Activated naive CD4-positive, alpha-beta T cell treated with anti-CD3 and anti-CD28 coated beads, Interleukin-2, amount 10 ng/mL, durations not matched to agents 7 days and 5 days (primary cell): ENCODE measurements around the gene TMEM243.
"Not testable (repeated sequence)": the region's sequence is repeated elsewhere in the genome, so short reads cannot be mapped to it uniquely, and the experiment has no call there.

Experiments used
- CTCF ChIA-PET: fragments of 350-600 bp; sonication (Branson Sonifier 250); formaldehyde crosslinking; loops from one replicate; lab custom pipeline; 2021; ENCODE audit warnings: antibody characterized with exemption; lab: Charles Lee
- DNase-seq: peaks from one replicate; pipeline ENCODE4 v3.0.0-alpha.2; 2020
- H3K27ac Mint-ChIP-seq: one replicate; pipeline ENCODE4 v1.8.0; 2021; ENCODE audit warnings: mild to moderate bottlenecking, moderate library complexity, mixed read lengths
- H3K27me3 Mint-ChIP-seq: one replicate; pipeline ENCODE4 v1.8.0; 2021; ENCODE audit warnings: mild to moderate bottlenecking, mixed read lengths
- H3K36me3 Mint-ChIP-seq: one replicate; pipeline ENCODE4 v1.8.0; 2021; ENCODE audit warnings: mixed read lengths
- H3K4me1 Mint-ChIP-seq: one replicate; pipeline ENCODE4 v1.8.0; 2021; ENCODE audit warnings: mixed read lengths
- H3K4me3 Mint-ChIP-seq: one replicate; pipeline ENCODE4 v1.8.0; 2021; ENCODE audit warnings: mild to moderate bottlenecking, moderate library complexity, mixed read lengths
- H3K9me3 Mint-ChIP-seq: one replicate; pipeline ENCODE4 v1.8.0; 2021; ENCODE audit warnings: mixed read lengths

The TMEM243 gene

GRCh38 chr7:87219545-87220025, at the start of gene TMEM243:
Gene TMEM243 (minus strand): TSS chr7:87219732. CDS start chr7:87219503, 229 bp downstream.
- Mint-ChIP-seq H3K4me3 (peak within 1 kb of the TSS; percentile 99), H3K27ac (peak within 1 kb of the TSS; percentile 98), H3K27me3 (peaks cover 8% of the 10 kb centered on the region), H3K36me3 (peaks cover 25% of the 10 kb centered on the region), H3K4me1 (peaks cover 47% of the 10 kb centered on the region), H3K9me3 (no peaks in the 10 kb centered on the region)
- CTCF ChIA-PET: interaction anchor here (0.9 to 1.2 kb wide), 5 partner anchors 9 to 67 kb away, joined by 3 to 4 read pairs (median 3); partner anchors contain the start of gene DMTF1
- peak; percentile 92 for DNase-seq

GRCh38 chr7:87267239-87267900, 47.8 kb upstream of the TMEM243 start:
- no peaks in the 10 kb centered on the region for H3K9me3 Mint-ChIP-seq
- no peaks in the 10 kb centered on the region for H3K36me3 Mint-ChIP-seq
- no peak overlapping the region for H3K4me3 Mint-ChIP-seq
- no peaks in the 10 kb centered on the region for H3K27me3 Mint-ChIP-seq
- no peak for DNase-seq
- no peak overlapping the region for H3K27ac Mint-ChIP-seq
- CTCF ChIA-PET: no interaction called here
- no peaks in the 10 kb centered on the region for H3K4me1 Mint-ChIP-seq

- Mint-ChIP-seq H3K4me1 (no peaks in the 10 kb centered on the region), H3K36me3 (no peaks in the 10 kb centered on the region), H3K9me3 (no peaks in the 10 kb centered on the region), H3K4me3 (no peak overlapping the region), H3K27me3 (no peaks in the 10 kb centered on the region), H3K27ac (no peak overlapping the region)
- no peak for DNase-seq
- CTCF ChIA-PET: interaction anchor here (0.6 kb wide), 1 partner anchor 221 kb away, joined by 3 read pairs; no protein-coding TSS in a partner anchor
Measured at GRCh38 chr7:87263537-87263936, 44.0 kb upstream of the TMEM243 start.

- peaks cover 1% of the 10 kb centered on the region for H3K9me3 Mint-ChIP-seq
- H3K36me3 Mint-ChIP-seq: no peaks in the 10 kb centered on the region
- CTCF ChIA-PET: no interaction called here
- no peak for DNase-seq
- H3K27me3 Mint-ChIP-seq: peaks cover 12% of the 10 kb centered on the region
- no peaks in the 10 kb centered on the region for H3K4me1 Mint-ChIP-seq
- no peak overlapping the region for H3K27ac Mint-ChIP-seq
- no peak overlapping the region for H3K4me3 Mint-ChIP-seq
Measured at GRCh38 chr7:87253589-87254087, 34.1 kb upstream of the TMEM243 start.

GRCh38 chr7:87245671-87246070, 26.1 kb upstream of the TMEM243 start:
- H3K4me1 Mint-ChIP-seq, CTCF ChIA-PET, H3K27ac Mint-ChIP-seq, DNase-seq, H3K36me3 Mint-ChIP-seq, H3K4me3 Mint-ChIP-seq: not testable (repeated sequence)
- H3K9me3 Mint-ChIP-seq: peaks cover 20% of the 10 kb centered on the region
- peaks cover 13% of the 10 kb centered on the region for H3K27me3 Mint-ChIP-seq

GRCh38 chr7:87238464-87239051, 19.0 kb upstream of the TMEM243 start:
- DNase-seq, H3K27ac Mint-ChIP-seq, H3K9me3 Mint-ChIP-seq, H3K36me3 Mint-ChIP-seq, CTCF ChIA-PET, H3K4me1 Mint-ChIP-seq, H3K4me3 Mint-ChIP-seq: not testable (repeated sequence)
- peaks cover 16% of the 10 kb centered on the region for H3K27me3 Mint-ChIP-seq

- no peaks in the 10 kb centered on the region for H3K36me3 Mint-ChIP-seq
- H3K4me1 Mint-ChIP-seq: no peaks in the 10 kb centered on the region
- H3K27ac Mint-ChIP-seq: no peak overlapping the region
- H3K9me3 Mint-ChIP-seq: no peaks in the 10 kb centered on the region
- peaks cover 26% of the 10 kb centered on the region for H3K27me3 Mint-ChIP-seq
- no peak overlapping the region for H3K4me3 Mint-ChIP-seq
- CTCF ChIA-PET: interaction anchor here (0.7 to 0.9 kb wide), 3 partner anchors 12 to 308 kb away, joined by 3 read pairs; no protein-coding TSS in a partner anchor
- no peak for DNase-seq
Measured at GRCh38 chr7:87234949-87235348, 15.4 kb upstream of the TMEM243 start.

GRCh38 chr7:87231711-87232110, 12.2 kb upstream of the TMEM243 start:
- DNase-seq: no peak
- no peak overlapping the region for H3K27ac Mint-ChIP-seq
- no peak overlapping the region for H3K4me3 Mint-ChIP-seq
- no peaks in the 10 kb centered on the region for H3K36me3 Mint-ChIP-seq
- CTCF ChIA-PET: interaction anchor here (1.1 kb wide), 1 partner anchor 305 kb away, joined by 3 read pairs; no protein-coding TSS in a partner anchor
- peaks cover under 1% of the 10 kb centered on the region for H3K4me1 Mint-ChIP-seq
- no peaks in the 10 kb centered on the region for H3K9me3 Mint-ChIP-seq
- peaks cover 21% of the 10 kb centered on the region for H3K27me3 Mint-ChIP-seq

- Mint-ChIP-seq H3K27me3 (peaks cover 21% of the 10 kb centered on the region), H3K4me3 (no peak overlapping the region), H3K36me3 (no peaks in the 10 kb centered on the region), H3K9me3 (no peaks in the 10 kb centered on the region), H3K4me1 (peaks cover 5% of the 10 kb centered on the region), H3K27ac (no peak overlapping the region)
- CTCF ChIA-PET: interaction anchor here (1.1 kb wide), 1 partner anchor 304 kb away, joined by 3 read pairs; no protein-coding TSS in a partner anchor
- DNase-seq: no peak
Measured at GRCh38 chr7:87231258-87231657, 11.7 kb upstream of the TMEM243 start.

GRCh38 chr7:87226495-87226894, 7.0 kb upstream of the TMEM243 start:
- no peak overlapping the region for H3K27ac Mint-ChIP-seq
- CTCF ChIA-PET: no interaction called here
- peaks cover 11% of the 10 kb centered on the region for H3K4me1 Mint-ChIP-seq

GRCh38 chr7:87225696-87226095, 6.2 kb upstream of the TMEM243 start:
- no peaks in the 10 kb centered on the region for H3K9me3 Mint-ChIP-seq
- H3K27me3 Mint-ChIP-seq: peaks cover 19% of the 10 kb centered on the region
- H3K4me1 Mint-ChIP-seq: peaks cover 16% of the 10 kb centered on the region
- H3K27ac Mint-ChIP-seq: no peak overlapping the region
- H3K4me3 Mint-ChIP-seq: no peak overlapping the region
- DNase-seq: no peak
- no peaks in the 10 kb centered on the region for H3K36me3 Mint-ChIP-seq
- CTCF ChIA-PET: no interaction called here

More at GRCh38 chr7:87226495-87226894, 7.0 kb upstream of the TMEM243 start:
- H3K27me3 Mint-ChIP-seq: peaks cover 21% of the 10 kb centered on the region
- no peaks in the 10 kb centered on the region for H3K36me3 Mint-ChIP-seq
- H3K9me3 Mint-ChIP-seq: no peaks in the 10 kb centered on the region
- DNase-seq: no peak
- no peak overlapping the region for H3K4me3 Mint-ChIP-seq

GRCh38 chr7:87223666-87224065, 4.1 kb upstream of the TMEM243 start:
- CTCF ChIA-PET: interaction anchor here (1.8 kb wide), 1 partner anchor 12 kb away, joined by 7 read pairs; no protein-coding TSS in a partner anchor
- no peak for DNase-seq
- H3K4me1 Mint-ChIP-seq: peaks cover 21% of the 10 kb centered on the region
- H3K9me3 Mint-ChIP-seq: no peaks in the 10 kb centered on the region
- H3K27me3 Mint-ChIP-seq: peaks cover 12% of the 10 kb centered on the region
- H3K27ac Mint-ChIP-seq: no peak overlapping the region
- peaks cover 7% of the 10 kb centered on the region for H3K36me3 Mint-ChIP-seq
- no peak overlapping the region for H3K4me3 Mint-ChIP-seq

GRCh38 chr7:87220734-87221215, 1.2 kb upstream of the TMEM243 start:
- CTCF ChIA-PET: interaction anchor here (1.5 kb wide), 1 partner anchor 9 kb away, joined by 3 read pairs; no protein-coding TSS in a partner anchor
- Mint-ChIP-seq H3K36me3 (peaks cover 20% of the 10 kb centered on the region), H3K4me3 (peak overlapping the region; percentile 99)

More at GRCh38 chr7:87220734-87221215, 1.2 kb upstream of the TMEM243 start:
- Mint-ChIP-seq H3K27ac (peak overlapping the region; percentile 78), H3K4me1 (peaks cover 39% of the 10 kb centered on the region), H3K27me3 (peaks cover 8% of the 10 kb centered on the region), H3K9me3 (no peaks in the 10 kb centered on the region)
- DNase-seq: no peak
